Mucosa of descending colon (tissue), 3 donors: ENCODE data around the gene MCF2L. TPM values are rescaled to one million over a fixed set of nuclear protein-coding genes. Genes with fewer than 3 reads are reported as not detected.

ENCODE experiments used
- ATAC-seq: fragments of 200-7000 bp; cut with Tn5 transposase; one replicate; pipeline ENCODE4 v1.9.1; 2020; ENCODE audit warnings: mild to moderate bottlenecking, moderate library complexity
- DNase-seq, 3 donors: peaks; one replicate each; pipeline ENCODE4 v3.0.0-alpha.2; 2020
- H3K36me3 ChIP-seq: fragments of 200-600 bp; one replicate; pipeline ENCODE4 v1.8.0; 2021; ENCODE audit warnings: low read depth, mild to moderate bottlenecking
- H3K4me1 ChIP-seq: fragments of 200-600 bp; one replicate; pipeline ENCODE4 v1.8.0; 2021; ENCODE audit warnings: low read depth, mild to moderate bottlenecking
- H3K4me3 ChIP-seq: fragments of 200-600 bp; one replicate; pipeline ENCODE4 v1.8.0; 2021; ENCODE audit warnings: mild to moderate bottlenecking
- H3K9me3 ChIP-seq: fragments of 200-600 bp; one replicate; pipeline ENCODE4 v1.8.0; 2021; ENCODE audit warnings: mild to moderate bottlenecking
- intact Hi-C, 2 donors: fragments of 100-400 bp; cut with DNase I in 1 of 2; cut with micrococcal nuclease in 1 of 2; formaldehyde crosslinking; loops; one replicate each; pipeline versions ENCODE4 v1.11.0 to v1.11.1; 2022; cut with DNase I, micrococcal nuclease
- total RNA-seq, 3 donors: library from RNA; stranded (reverse); fragmentation: NEBNext Ultra II Directional in 2 of 3; extraction: Animal tissue kit (Norgen Biotek cat#: 25700) in 2 of 3; gene quantifications; one replicate each; pipeline versions ENCODE4 v1.2.1 to v1.2.4, GENCODE V29; 2021 to 2023
- TF ChIP-seq, protein P1 (sequence below): fragments of 200-600 bp; IDR thresholded peaks from one replicate; pipeline ENCODE4 v1.8.0; 2022; ENCODE audit warnings: antibody characterized with exemption, mild to moderate bottlenecking
- donor health status: DM: no; HTN: no; CAD: no; lungs with moderate emphysema.
- donor health status: DM: no; HTN: no; CAD: no.
- donor health status: DM: no; HTN: yes; CAD: no.

Gene MCF2L
- total RNA-seq, 3 donors from 2014 or later, result 53.9 to 109 (median 95.4) TPM

DNA sequence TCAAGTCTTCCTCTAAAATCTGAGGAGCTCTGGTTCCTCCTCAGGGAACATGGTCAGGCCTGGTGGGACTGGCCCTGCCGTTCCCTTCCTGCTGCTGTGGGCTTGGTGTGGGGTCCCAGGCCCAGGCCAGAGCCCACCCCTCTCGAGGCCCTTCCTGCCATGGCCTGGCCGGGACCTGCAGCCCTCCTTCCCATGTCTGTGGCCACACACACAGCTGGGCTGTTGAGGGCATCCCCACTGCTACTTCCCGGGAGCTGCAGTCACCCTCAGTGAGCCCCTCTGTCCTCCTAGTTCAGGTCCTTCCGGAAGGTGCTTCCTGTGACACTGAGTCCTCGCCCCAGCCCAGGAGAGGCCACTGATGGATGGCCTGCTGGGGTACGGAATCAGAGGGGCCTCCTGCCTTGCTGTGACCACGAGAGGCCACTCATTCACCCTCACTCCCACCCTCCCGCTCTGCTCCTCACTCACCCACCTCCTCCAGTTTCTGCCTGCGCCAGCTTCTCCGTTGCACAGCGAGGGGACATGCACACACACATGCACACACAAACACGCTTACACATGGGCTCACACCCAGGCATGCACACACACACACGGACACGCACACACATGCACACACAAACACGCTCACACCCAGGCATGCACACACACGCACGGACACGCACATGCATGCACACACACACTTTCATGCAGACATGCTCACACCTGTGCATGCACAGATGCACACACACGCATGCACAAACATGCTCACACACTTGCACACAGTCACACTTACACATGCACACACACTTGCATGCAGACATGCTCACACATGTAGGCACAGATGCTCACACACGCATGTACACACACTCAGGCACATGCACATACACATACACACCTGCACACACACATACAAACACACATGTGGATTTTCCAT is 7.3 kb upstream of the MCF2L start:
- DNase-seq (no peak), ATAC-seq (no peak)
- Histone ChIP-seq H3K36me3 (no peaks in the 10 kb centered on the region), H3K9me3 (no peaks in the 10 kb centered on the region), H3K4me1 (no peaks in the 10 kb centered on the region), H3K4me3 (no peak overlapping the region)
- TF ChIP-seq, protein P1, sequence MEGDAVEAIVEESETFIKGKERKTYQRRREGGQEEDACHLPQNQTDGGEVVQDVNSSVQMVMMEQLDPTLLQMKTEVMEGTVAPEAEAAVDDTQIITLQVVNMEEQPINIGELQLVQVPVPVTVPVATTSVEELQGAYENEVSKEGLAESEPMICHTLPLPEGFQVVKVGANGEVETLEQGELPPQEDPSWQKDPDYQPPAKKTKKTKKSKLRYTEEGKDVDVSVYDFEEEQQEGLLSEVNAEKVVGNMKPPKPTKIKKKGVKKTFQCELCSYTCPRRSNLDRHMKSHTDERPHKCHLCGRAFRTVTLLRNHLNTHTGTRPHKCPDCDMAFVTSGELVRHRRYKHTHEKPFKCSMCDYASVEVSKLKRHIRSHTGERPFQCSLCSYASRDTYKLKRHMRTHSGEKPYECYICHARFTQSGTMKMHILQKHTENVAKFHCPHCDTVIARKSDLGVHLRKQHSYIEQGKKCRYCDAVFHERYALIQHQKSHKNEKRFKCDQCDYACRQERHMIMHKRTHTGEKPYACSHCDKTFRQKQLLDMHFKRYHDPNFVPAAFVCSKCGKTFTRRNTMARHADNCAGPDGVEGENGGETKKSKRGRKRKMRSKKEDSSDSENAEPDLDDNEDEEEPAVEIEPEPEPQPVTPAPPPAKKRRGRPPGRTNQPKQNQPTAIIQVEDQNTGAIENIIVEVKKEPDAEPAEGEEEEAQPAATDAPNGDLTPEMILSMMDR, result no peak
- intact Hi-C loops, result no loop called here

DNA sequence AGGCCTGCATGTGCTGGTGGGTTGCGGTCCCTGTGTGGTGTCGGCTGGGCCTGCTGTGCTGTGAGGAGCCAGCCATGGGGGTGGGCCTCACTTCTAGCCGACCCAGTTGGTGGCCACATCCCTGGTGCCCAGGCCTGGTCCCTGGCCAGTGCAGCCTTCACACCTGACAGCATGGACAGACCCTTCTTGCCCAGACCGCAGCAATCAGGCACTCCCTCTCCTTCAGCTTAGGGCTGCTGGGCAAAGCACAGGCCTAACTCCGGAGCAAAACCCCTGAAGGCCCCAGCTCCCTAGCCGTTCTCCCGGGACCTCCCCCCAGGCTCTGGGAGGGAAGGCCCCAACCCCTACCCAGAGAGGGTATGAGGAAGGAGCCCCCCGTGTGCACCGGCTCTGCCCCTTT is 6.6 kb upstream of the MCF2L start:
- H3K9me3 ChIP-seq, result no peaks in the 10 kb centered on the region
- intact Hi-C loops, result no loop called here
- TF ChIP-seq, protein P1, result no peak
- H3K4me3 ChIP-seq, result no peak overlapping the region
- ATAC-seq (no peak), DNase-seq (peak in 1 of 3 donors; percentile 31)
- H3K4me1 ChIP-seq, result no peaks in the 10 kb centered on the region
- no peaks in the 10 kb centered on the region for H3K36me3 ChIP-seq

DNA sequence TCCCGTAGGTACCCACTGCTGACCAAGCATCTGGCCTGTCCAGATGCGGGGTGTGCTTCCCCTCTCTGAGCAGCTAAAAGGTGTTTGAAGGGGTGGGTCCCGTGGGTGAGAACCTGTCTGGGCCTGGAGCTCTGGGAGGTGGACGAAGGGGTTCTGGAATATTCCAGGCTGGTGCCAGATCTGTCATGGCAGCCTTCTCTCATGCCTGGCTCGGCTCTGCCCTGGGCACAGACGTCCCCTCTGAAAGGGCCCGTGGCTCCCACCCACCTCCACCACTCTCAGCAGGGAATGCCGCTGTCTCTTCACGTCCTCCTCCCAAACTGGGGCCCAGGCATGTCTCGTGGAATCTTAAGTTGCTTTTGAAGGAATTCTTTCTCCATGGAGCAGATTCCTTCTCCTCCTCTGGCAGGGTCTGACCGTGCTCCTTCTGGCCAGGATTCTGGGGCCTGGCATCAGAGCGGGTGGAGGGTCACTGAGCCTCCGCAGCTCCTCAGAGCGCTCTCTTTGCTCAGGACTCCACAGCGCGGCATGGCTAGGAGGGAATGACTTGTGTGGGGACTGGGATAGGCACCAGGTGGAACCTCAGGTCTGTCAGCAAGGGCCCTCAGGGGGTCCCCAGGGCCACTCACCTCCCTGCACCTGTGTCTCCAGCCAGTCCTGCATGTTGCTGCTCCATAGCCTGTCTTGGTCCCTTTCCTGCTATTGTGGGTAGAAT is 5.9 kb upstream of the MCF2L start:
- H3K9me3 ChIP-seq, result no peaks in the 10 kb centered on the region
- intact Hi-C loops, result no loop called here
- H3K36me3 ChIP-seq, result no peaks in the 10 kb centered on the region
- no peaks in the 10 kb centered on the region for H3K4me1 ChIP-seq
- ATAC-seq (no peak), DNase-seq (no peak)
- TF ChIP-seq, protein P1, result no peak
- H3K4me3 ChIP-seq, result no peak overlapping the region

DNA sequence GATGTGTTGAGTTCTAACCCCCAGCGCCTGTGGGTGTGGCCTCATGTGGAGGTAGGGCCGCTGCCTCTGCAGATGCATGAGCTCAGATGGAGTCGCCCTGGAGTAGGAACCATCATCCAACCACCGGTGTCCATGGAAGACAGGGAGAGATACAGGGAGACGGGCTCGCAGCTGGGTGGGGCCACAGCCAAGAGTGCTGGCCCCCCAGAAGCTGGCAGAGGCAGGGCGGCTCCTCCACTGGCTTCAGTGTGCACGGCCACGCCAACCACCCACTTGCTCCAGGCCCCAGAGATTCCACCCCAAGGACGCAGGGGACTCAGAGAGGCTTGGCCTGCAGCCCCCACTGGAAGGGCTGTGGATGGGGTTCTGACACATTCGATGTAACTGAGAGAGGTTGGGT is 5.4 kb upstream of the MCF2L start:
- H3K4me3 ChIP-seq, result no peak overlapping the region
- DNase-seq, result peak in 1 of 3 donors; percentile 40
- no peaks in the 10 kb centered on the region for H3K9me3 ChIP-seq
- ATAC-seq, result no peak
- intact Hi-C loops, result no loop called here
- TF ChIP-seq, protein P1, result no peak
- no peaks in the 10 kb centered on the region for H3K36me3 ChIP-seq
- H3K4me1 ChIP-seq, result no peaks in the 10 kb centered on the region

DNA sequence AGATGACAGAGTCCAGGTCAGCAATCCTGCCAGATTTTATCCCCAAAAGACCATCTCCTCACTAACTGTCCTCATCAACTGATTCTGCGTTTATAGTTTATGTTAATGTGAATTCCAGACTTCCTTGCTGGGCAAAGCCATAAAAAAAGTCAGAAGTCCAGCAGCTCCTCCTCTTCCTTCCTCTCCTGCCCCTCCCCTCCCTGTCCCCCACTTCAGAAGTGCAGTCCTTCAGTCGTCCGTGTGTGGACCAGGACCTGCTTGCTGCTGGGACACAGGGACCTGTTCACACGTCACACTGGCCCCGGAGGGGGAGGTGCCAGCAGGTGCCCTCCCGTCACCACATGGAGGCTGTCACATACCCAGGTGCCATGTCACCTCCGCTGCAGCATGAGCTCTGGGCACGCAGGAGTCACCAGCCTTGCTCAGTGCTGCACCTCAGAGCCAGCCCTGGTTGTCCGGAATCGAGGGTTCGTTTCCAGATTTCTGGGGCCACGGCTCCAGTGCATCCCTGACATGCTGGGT is 4.0 kb upstream of the MCF2L start:
- no peaks in the 10 kb centered on the region for H3K9me3 ChIP-seq
- TF ChIP-seq, protein P1, result no peak
- no peaks in the 10 kb centered on the region for H3K36me3 ChIP-seq
- intact Hi-C loops, result no loop called here
- H3K4me3 ChIP-seq, result no peak overlapping the region
- DNase-seq (peak in 1 of 3 donors; percentile 43), ATAC-seq (peak; percentile 1)
- peaks cover 3% of the 10 kb centered on the region for H3K4me1 ChIP-seq
